B cell (primary cell): Measurements from ENCODE around the gene CEP112. TPM values are rescaled to one million over a fixed set of nuclear protein-coding genes. Genes with fewer than 3 reads are reported as not detected.

ENCODE experiments used
- ATAC-seq: fragments of 200-7000 bp; cut with Tn5 transposase; one replicate; pipeline ENCODE4 v1.10.0; 2021; ENCODE audit warnings: low read depth, mild to moderate bottlenecking, moderate number of reproducible peaks, moderate library complexity
- CTCF ChIA-PET: fragments of 350-600 bp; sonication (Branson Sonifier 250); formaldehyde crosslinking; loops from one replicate; lab custom pipeline; 2021; ENCODE audit warnings: antibody characterized with exemption, inconsistent platforms; lab: Charles Lee
- POLR2A ChIA-PET: fragments of 350-600 bp; sonication (Branson Sonifier 250); formaldehyde crosslinking; loops from one replicate; lab custom pipeline; 2021; ENCODE audit warnings: antibody characterized with exemption; lab: Charles Lee
- DNase-seq: peaks from one replicate; pipeline ENCODE4 v3.0.0; 2013
- H2AFZ ChIP-seq: 2 replicates; pipeline ENCODE4 v1.6.1; 2012; ENCODE audit warnings: mild to moderate bottlenecking, low read depth, low read length; ENCODE audit not compliant: insufficient read depth, poor library complexity, severe bottlenecking
- H3K27ac ChIP-seq, 2 donors: 1 replicate in 1 of 2; 2 replicates in 1 of 2; pipeline ENCODE4 v1.5.1; 2012 to 2013; ENCODE audit warnings: low read length in 2 of 2, mild to moderate bottlenecking in 2 of 2, moderate library complexity in 1 of 2
- H3K27me3 ChIP-seq, 4 experiments: fragments of 200-600 bp in 1 of 4; sonication (generic) in 1 of 4; replicated peaks in 1 of 4; 1 replicate in 2 of 4; 2 replicates in 2 of 4; pipeline versions ENCODE4 v1.6.1 to v1.7.0; 2013 to 2016; ENCODE audit warnings: low read length in 3 of 4, mild to moderate bottlenecking in 2 of 4, mixed read lengths in 1 of 4, moderate library complexity in 1 of 4; ENCODE audit not compliant: insufficient read depth in 4 of 4, control insufficient read depth in 3 of 4; ENCODE audit errors: control extremely low read depth in 1 of 4
- H3K36me3 ChIP-seq, 2 experiments: replicated peaks in 1 of 2; 1 replicate in 1 of 2; 2 replicates in 1 of 2; pipeline versions ENCODE4 v1.6.1 to v1.7.1; 2013; ENCODE audit warnings: low read length in 1 of 2; ENCODE audit not compliant: insufficient read depth in 2 of 2, control insufficient read depth in 1 of 2; ENCODE audit errors: control extremely low read depth in 1 of 2, extremely low read depth in 1 of 2
- H3K4me1 ChIP-seq, 2 donors: fragments of 200-600 bp in 1 of 2; sonication (generic) in 1 of 2; 1 replicate in 1 of 2; 2 replicates in 1 of 2; pipeline versions ENCODE4 v1.5.1 to v1.6.1; 2013 to 2017; ENCODE audit warnings: low read length in 2 of 2; ENCODE audit not compliant: control insufficient read depth in 2 of 2, insufficient read depth in 2 of 2
- H3K4me2 ChIP-seq: replicated peaks from 2 replicates; pipeline ENCODE3; 2012; ENCODE audit warnings: mild to moderate bottlenecking, low read depth, low read length; ENCODE audit not compliant: poor library complexity, severe bottlenecking
- H3K4me3 ChIP-seq, 5 experiments: fragments of 200-600 bp in 1 of 5; sonication (generic) in 1 of 5; 1 replicate in 3 of 5; 2 replicates in 2 of 5; pipeline versions ENCODE4 v1.5.1 to v1.7.0; 2011 to 2016; ENCODE audit warnings: low read length in 4 of 5, mild to moderate bottlenecking in 4 of 5, low read depth in 2 of 5, control low read depth in 1 of 5, moderate library complexity in 1 of 5; ENCODE audit not compliant: insufficient read depth in 1 of 5; ENCODE audit errors: control extremely low read depth in 1 of 5, extremely low read depth in 1 of 5
- H3K79me2 ChIP-seq: fragments of 200-600 bp; sonication (generic); one replicate; pipeline ENCODE4 v1.6.0; 2016; ENCODE audit warnings: low read length; ENCODE audit not compliant: control insufficient read depth, insufficient read depth
- H3K9ac ChIP-seq: fragments of 200-600 bp; sonication (generic); 2 replicates; pipeline ENCODE4 v1.6.1; 2017; ENCODE audit warnings: mild to moderate bottlenecking, low read length, moderate library complexity
- H3K9me3 ChIP-seq, 3 donors: one replicate each; pipeline versions ENCODE4 v1.6.1 to v1.7.1; 2013; ENCODE audit warnings: low read length in 2 of 3; ENCODE audit not compliant: control insufficient read depth in 2 of 3, insufficient read depth in 1 of 3; ENCODE audit errors: control extremely low read depth in 1 of 3
- H4K20me1 ChIP-seq: 2 replicates; pipeline ENCODE4 v1.6.0; 2012; ENCODE audit warnings: mild to moderate bottlenecking, low read length; ENCODE audit not compliant: insufficient read depth, control insufficient read depth, poor library complexity, severe bottlenecking
- H3K27ac Mint-ChIP-seq: one replicate; pipeline ENCODE4 v1.8.0; 2021; ENCODE audit warnings: mixed read lengths
- H3K27me3 Mint-ChIP-seq: one replicate; pipeline ENCODE4 v1.8.0; 2021; ENCODE audit warnings: mixed read lengths
- H3K4me1 Mint-ChIP-seq: one replicate; pipeline ENCODE4 v1.8.0; 2021; ENCODE audit warnings: mixed read lengths
- H3K4me3 Mint-ChIP-seq: one replicate; pipeline ENCODE4 v1.8.0; 2021; ENCODE audit warnings: mixed read lengths
- H3K9me3 Mint-ChIP-seq: one replicate; pipeline ENCODE4 v1.8.0; 2022; ENCODE audit warnings: mixed read lengths; ENCODE audit not compliant: insufficient read depth
- CTCF ChIP-seq: fragments of 200-600 bp; IDR thresholded peaks from one replicate; pipeline ENCODE4 v1.8.0; 2022; ENCODE audit warnings: antibody characterized with exemption, mild to moderate bottlenecking
- EZH2 ChIP-seq: IDR thresholded peaks from 2 replicates; pipeline ENCODE4 v1.6.1; 2012; ENCODE audit warnings: borderline replicate concordance, low read depth, mild to moderate bottlenecking, moderate library complexity, low read length; ENCODE audit not compliant: insufficient read depth, poor library complexity, severe bottlenecking
- WGBS: methylation state at CpG from one replicate; pipeline ENCODE4 v1.1.5; 2013; ENCODE audit warnings: missing lambda C conversion rate; ENCODE audit not compliant: insufficient coverage; 5-methylcytosine and 5-hydroxymethylcytosine counted together
- intact Hi-C: fragments of 100-400 bp; cut with micrococcal nuclease; formaldehyde crosslinking; loops from one replicate; pipeline ENCODE4 v1.10.0; 2022
- polyA plus RNA-seq: library from polyadenylated mRNA; depleted of rRNA; stranded (reverse); fragments of >200 nt; gene quantifications from 2 replicates; pipeline ENCODE4 v1.2.3, GENCODE V29; 2012
- total RNA-seq, 2 donors: library from RNA; stranded (reverse); fragments of 120-200 nt in 1 of 2; gene quantifications; 1 replicate in 1 of 2; 2 replicates in 1 of 2; pipeline versions ENCODE4 v1.2.3 to v1.2.4, GENCODE V29; 2013 to 2022

CEP112 gene
- total and polyA plus RNA-seq, 2 donors (not counting 1 experiment from before 2014, with no cell fraction given), result 0.57 to 4.6 TPM

GRCh38 chr17:66138120-66138519, 53.8 kb downstream of the CEP112 start:
- 0% methylated on average over 1 of the region's 3 CpGs for WGBS

GRCh38 chr17:66135896-66136295, 56.0 kb downstream of the CEP112 start:
- Histone ChIP-seq H4K20me1 (no peaks in the 10 kb centered on the region), H2AFZ (no peak overlapping the region), H3K4me1 (peaks cover 5 to 31% of the 10 kb centered on the region in 2 donors), H3K36me3 (no peaks in the 10 kb centered on the region), H3K9ac (no peak overlapping the region), H3K27me3 (no peaks in the 10 kb centered on the region), H3K4me2 (no peak overlapping the region), H3K27ac (no peak overlapping the region), H3K9me3 (peaks cover 2 to 16% (median 12%) of the 10 kb centered on the region in 3 donors), H3K79me2 (no peaks in the 10 kb centered on the region), H3K4me3 (no peak overlapping the region)
- CTCF ChIA-PET, result no interaction called here
- DNase-seq (no peak), ATAC-seq (no peak)
- intact Hi-C loops, result no loop called here
- Mint-ChIP-seq H3K4me1 (peaks cover 26% of the 10 kb centered on the region), H3K4me3 (no peak overlapping the region), H3K27me3 (no peaks in the 10 kb centered on the region), H3K9me3 (peaks cover 12% of the 10 kb centered on the region), H3K27ac (no peak overlapping the region)
- 100% methylated on average over 1 of the region's 3 CpGs for WGBS
- TF ChIP-seq CTCF, result no peak
- no peak for TF ChIP-seq EZH2
- POLR2A ChIA-PET, result no interaction called here

More at GRCh38 chr17:66138120-66138519, 53.8 kb downstream of the CEP112 start:
- ATAC-seq (no peak), DNase-seq (peak; percentile 9)
- Mint-ChIP-seq H3K4me1 (peaks cover 28% of the 10 kb centered on the region), H3K9me3 (peaks cover 12% of the 10 kb centered on the region), H3K27me3 (no peaks in the 10 kb centered on the region), H3K4me3 (peak overlapping the region; percentile 9), H3K27ac (peak overlapping the region; percentile 32)
- Histone ChIP-seq H3K79me2 (no peaks in the 10 kb centered on the region), H4K20me1 (no peaks in the 10 kb centered on the region), H3K4me1 (peaks cover 5 to 35% of the 10 kb centered on the region in 2 donors), H3K27me3 (no peaks in the 10 kb centered on the region), H2AFZ (no peak overlapping the region), H3K4me3 (peak overlapping the region in 1 of 5 experiments; percentile 2), H3K4me2 (peak overlapping the region; percentile 31), H3K9me3 (peaks cover 2 to 16% (median 12%) of the 10 kb centered on the region in 3 donors), H3K27ac (peak overlapping the region in 1 of 2 donors; percentile 40), H3K9ac (no peak overlapping the region), H3K36me3 (no peaks in the 10 kb centered on the region)
- ChIA-PET CTCF (interaction anchor here (0.6 kb wide), 1 partner anchor 104 kb away, joined by 6 read pairs; no protein-coding TSS in a partner anchor), POLR2A (no interaction called here)
- TF ChIP-seq CTCF, result no peak
- no peak for TF ChIP-seq EZH2
- intact Hi-C loops, result no loop called here
